ENCODE data around the gene MLNR.

GRCh38 chr13:49265822-49266221 is 45.7 kb downstream of the MLNR start:
- no peak for TF ChIP-seq CTCF (IDR thresholded peaks at IDR 0.05)
- TF ChIP-seq POLR2A (IDR thresholded peaks at IDR 0.05): no peak

Measured in lower leg skin (tissue), 3 donors.